GM11168 (cell line): ENCODE data around the gene NEK6.

ENCODE experiments used
- in situ Hi-C: fragments of 300-500 bp; cut with MboI; formaldehyde crosslinking; loops from one replicate; pipeline ENCODE4 v1.12.0; 2022; ENCODE audit warnings: low sequenced_read_pairs; ENCODE audit not compliant: unreplicated experiment

The NEK6 gene

GRCh38 chr9:124388275-124389048 is 130.7 kb downstream of the NEK6 start:
- in situ Hi-C loops: no loop called here

GRCh38 chr9:124389146-124389939 is 131.6 kb downstream of the NEK6 start:
- in situ Hi-C loops: no loop called here

GRCh38 chr9:124390794-124391658 is 133.3 kb downstream of the NEK6 start:
- in situ Hi-C loops: no loop called here

DNA sequence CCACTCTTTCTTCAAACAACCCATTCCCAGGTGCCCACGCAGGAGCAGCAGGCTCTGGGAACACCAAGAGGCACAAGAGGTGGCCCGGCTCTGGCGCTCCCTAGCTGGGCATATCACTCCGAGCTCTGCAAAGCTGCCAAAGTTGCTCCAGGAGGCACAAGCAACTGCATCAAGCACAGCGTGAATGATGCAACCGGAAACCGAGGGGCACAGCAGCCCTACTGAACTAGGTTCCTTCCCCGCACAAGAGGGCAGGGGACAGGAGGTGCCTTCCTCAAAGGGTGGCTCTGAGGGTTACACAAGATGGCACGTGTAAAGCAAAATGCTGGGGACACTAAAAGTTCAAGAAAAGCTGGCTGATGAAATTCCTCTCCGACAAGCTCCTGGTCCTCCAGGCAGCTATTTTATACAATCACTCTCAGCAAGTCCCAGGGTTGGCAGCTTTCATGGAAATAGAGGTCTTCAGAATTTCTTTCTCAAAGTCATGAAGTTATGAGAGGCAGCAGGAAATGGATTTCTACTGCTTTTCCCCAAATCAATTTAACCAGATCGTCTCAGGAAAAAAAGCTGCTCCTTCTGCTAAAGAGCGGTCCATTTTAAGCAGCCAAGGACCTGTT is 134.6 kb downstream of the NEK6 start:
- in situ Hi-C loops: no loop called here

DNA sequence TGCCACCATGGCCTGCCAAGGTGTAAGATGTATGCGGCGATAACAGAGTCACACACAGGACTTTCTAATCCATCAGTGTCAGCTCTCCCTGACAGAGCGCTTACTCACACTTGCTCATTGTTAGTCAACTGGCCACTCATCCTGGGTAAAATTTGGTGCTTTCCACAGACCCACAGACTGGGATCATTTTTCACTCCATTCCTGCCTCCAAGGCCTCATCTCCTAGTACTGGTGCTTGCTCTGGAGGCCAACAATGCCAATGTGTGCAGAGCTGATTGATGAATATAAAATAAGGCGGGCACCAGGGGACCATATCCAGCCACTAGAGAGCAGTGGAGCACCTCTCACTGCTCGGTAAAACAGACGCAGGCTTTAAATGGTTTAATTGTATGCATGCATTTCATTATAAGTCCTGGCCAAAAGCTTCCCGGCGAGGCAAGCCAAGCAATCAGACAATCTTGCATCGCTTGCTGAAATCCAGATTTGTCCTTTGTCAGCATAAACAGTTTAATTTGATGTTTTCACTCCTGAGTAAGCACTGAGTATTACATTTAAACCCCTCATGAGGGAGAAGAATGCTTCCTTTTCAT is 135.2 kb downstream of the NEK6 start:
- in situ Hi-C loops: no loop called here

DNA sequence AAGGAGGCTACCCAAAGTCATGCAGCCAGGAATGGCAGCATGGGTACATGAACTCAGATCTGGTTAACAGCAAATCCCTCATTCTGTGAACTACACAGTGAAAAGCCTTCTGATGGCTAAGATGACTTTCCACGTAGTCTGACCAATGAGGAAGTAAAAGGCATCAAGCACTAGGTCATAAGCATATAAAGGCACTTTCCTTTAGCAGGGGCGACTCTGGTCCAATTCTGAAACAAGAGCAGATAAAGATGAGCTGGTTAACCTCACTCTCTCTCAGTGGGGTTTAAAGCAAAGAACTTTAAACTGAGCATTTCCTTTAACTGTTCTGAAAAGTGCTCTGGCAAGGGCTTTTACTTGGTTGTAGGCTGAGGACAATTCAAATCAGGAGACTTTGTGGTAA is 136.4 kb downstream of the NEK6 start:
- in situ Hi-C loops: no loop called here

- in situ Hi-C loops: no loop called here
Measured at GRCh38 chr9:124394596-124394995, 136.8 kb downstream of the NEK6 start.

- in situ Hi-C loops: no loop called here
Measured at GRCh38 chr9:124395826-124396225, 138.1 kb downstream of the NEK6 start.

DNA sequence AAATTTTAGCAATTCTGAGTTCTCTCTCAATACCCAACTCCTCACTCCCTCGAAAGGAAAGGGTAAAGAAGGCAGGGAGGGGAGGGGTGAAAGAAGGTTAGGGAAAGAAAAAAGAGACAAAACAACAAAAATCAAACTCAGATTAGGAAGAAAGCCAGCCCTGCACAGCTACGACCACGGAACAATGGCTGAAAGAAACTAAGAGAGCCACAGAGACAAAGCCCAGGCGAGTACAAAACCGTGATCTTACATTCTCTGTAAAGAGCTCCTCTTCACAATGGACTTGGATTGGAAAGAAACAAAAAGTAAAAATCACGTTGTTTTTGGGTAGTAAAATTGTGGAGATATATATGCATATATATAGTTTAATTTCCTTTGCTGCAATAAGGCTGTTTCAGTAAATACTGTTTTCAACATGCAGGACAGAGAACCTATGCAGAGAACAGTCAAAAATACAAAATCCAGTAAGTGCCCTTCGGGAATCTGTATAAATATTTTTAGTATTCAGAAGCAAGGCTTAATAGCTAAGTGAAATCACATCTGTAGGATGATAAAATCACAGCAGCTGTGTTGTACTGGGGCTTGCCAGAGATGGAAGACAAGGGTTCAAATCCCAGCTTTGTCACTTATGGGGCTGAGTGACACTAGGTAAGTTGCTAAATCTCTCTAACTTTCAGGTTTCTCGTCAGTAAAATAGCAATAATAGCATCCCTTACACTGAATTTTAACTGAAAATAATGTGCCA is 140.6 kb downstream of the NEK6 start:
- in situ Hi-C loops: no loop called here

DNA sequence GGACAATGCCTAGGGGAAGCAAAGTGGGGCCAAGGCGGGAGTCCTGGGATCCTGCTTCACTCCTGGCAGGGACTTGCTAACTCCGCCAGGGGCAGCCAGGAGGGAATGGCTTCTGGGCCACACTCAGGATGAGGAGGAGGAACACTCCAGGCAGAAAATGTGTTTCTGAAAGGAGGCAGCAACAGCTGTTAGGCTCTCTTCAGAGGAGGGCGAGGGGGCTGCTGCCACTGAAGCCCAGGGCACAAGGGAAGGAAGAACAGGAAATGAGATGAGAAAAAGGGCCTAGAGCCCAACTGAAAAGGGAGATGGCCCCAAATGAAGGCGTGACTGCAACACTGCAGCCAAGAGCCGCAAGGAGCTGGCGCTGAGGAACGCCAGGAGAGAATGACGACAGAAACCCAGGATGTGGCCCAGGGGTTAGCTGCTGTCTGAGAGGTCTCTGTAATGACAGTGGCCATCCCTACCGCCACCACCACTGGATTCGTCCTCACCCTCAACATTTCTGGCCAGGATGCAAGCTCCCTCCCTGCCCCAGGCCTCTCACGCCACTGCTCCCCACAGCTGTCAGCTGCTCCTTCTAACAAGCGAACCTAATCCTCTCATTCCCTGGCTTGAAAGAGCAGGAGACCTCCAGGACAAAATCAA is 141.7 kb downstream of the NEK6 start:
- in situ Hi-C loops: no loop called here

DNA sequence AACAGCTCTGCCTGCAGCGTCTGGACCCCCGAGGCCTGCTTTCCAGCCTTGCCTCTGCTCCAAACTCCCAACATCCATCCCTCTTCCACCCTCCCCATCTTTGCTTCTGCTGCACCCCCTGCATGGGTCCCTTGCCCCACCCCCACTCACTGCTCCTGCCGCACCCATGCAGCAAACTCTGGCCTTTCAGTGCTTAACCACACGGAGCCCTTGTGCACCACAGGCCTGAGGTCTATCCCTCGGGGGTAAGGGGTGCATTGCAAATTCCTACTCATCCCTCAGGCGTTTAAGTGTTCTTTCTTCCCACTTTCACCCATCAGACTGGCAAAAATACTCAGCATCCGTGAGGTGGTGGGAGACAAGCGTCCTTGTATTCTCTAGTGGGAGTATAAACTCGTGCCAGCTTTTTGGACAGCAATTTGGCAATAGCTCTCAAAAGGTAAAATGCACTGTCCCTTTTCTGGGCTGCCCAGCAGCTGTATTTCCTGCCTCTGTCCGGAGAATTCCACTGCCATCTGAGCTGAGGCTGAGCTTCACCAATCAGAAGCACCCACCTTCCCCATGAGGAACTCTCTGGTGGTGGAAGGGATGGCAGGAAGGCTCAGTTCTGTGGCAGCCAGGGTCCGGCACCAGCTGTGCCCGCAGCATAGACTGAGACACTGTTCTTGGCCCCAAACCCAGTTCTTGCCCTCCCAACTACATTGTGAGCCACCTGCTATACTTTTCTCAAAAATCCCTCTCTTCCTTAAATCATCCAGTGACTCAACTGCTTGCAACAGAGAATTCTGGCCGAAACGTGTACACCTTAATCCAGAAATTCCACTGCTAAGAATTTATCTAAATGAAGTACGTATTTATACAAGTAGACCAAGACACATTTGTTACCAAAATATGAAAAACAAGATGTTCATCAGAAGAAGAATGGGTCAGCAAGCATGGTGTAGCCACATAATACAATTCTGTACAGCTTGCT is 142.5 kb downstream of the NEK6 start:
- in situ Hi-C loops: no loop called here
